AG09309 (cell line): Measurements from ENCODE around the gene AMN.

Experiments
- DNase-seq: peaks from one replicate; pipeline ENCODE4 v3.0.0-alpha.2; 2010; ENCODE audit warnings: low read depth
- H3K4me3 ChIP-seq: 2 replicates; pipeline ENCODE4 v1.5.1; 2011; ENCODE audit warnings: mild to moderate bottlenecking, low read depth, low read length, moderate library complexity; ENCODE audit not compliant: control insufficient read depth
- TF ChIP-seq, protein P1 (sequence below): IDR thresholded peaks from 2 replicates; pipeline ENCODE4 v1.5.1; 2011; ENCODE audit warnings: mild to moderate bottlenecking, low read depth, low read length, inconsistent platforms; ENCODE audit not compliant: insufficient read depth, control insufficient read depth; ENCODE audit errors: missing control alignments

AMN gene

DNA sequence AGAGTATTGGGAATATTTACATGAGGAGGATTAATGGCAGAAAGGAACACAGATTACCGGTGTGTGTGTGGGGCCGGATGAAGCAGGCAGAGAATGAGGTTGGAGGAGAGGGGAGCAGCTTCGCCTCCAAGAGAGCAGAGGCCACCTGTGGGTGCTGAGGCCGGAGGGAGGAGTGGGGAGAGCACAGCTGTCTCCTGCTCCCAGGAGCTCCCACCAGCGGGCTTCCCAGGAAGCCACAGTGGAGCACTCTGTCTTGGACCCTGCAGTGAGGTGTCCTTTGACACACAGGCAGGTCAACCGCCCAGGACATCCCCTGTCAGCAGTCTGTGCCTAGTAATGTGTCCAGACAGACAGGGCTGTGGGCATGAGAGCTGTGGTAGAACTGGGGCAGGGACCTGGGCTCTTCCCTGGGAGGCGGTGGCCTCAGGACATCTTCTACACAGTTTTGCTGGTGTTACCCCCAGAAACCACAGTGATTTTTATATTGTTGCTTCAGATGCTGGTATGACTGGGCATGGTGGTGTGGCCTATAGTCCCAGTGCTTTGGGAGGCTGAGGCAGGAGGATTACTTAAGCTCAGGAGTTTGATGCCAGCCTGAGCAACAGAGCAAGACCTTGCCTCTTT is 18.5 kb upstream of the AMN start:
- H3K4me3 ChIP-seq = no peak overlapping the region

GRCh38 chr14:102905116-102906108 is 17.1 kb upstream of the AMN start:
- TF ChIP-seq, protein P1, sequence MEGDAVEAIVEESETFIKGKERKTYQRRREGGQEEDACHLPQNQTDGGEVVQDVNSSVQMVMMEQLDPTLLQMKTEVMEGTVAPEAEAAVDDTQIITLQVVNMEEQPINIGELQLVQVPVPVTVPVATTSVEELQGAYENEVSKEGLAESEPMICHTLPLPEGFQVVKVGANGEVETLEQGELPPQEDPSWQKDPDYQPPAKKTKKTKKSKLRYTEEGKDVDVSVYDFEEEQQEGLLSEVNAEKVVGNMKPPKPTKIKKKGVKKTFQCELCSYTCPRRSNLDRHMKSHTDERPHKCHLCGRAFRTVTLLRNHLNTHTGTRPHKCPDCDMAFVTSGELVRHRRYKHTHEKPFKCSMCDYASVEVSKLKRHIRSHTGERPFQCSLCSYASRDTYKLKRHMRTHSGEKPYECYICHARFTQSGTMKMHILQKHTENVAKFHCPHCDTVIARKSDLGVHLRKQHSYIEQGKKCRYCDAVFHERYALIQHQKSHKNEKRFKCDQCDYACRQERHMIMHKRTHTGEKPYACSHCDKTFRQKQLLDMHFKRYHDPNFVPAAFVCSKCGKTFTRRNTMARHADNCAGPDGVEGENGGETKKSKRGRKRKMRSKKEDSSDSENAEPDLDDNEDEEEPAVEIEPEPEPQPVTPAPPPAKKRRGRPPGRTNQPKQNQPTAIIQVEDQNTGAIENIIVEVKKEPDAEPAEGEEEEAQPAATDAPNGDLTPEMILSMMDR = no peak
- DNase-seq = no peak
- no peak overlapping the region for H3K4me3 ChIP-seq

More for the DNA sequence above, 18.5 kb upstream of the AMN start:
- no peak for DNase-seq
- TF ChIP-seq, protein P1 = no peak

DNA sequence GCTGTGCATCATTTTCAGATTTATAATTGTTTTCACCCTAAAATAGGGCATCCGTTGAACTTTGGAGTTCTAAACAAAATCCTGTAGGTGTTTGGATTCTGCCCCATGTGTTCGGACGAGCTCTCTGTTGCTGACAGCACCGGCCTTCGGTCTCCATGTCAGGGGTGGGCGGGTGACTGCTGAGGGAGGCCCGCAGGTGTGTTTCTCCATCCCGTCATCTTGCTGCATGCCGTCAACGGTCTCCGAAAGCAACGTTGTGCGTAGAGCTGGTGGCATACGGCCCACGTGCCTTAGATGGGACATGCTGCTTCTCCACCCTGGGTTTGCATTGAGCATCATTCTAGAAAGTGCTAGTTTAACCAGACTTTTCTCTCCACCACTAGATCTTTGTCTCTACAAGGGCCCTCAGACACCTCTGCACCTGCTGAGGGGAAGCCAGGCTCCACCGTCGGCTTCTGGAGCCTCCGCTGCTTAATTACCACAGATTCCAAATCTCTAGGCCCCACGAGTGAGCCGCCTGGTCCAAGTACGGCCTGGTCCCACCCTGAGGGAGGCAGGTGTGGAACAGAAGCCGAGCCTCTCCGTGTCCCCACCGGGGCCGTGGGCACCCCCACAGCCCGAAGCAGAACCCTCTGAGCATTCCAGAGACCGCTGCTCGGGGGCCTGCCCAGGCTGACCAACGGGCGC is 15.7 kb upstream of the AMN start:
- H3K4me3 ChIP-seq = no peak overlapping the region
- TF ChIP-seq, protein P1 = no peak
- no peak for DNase-seq

GRCh38 chr14:102907303-102907844 is 15.1 kb upstream of the AMN start:
- TF ChIP-seq, protein P1 = no peak
- no peak for DNase-seq
- no peak overlapping the region for H3K4me3 ChIP-seq

DNA sequence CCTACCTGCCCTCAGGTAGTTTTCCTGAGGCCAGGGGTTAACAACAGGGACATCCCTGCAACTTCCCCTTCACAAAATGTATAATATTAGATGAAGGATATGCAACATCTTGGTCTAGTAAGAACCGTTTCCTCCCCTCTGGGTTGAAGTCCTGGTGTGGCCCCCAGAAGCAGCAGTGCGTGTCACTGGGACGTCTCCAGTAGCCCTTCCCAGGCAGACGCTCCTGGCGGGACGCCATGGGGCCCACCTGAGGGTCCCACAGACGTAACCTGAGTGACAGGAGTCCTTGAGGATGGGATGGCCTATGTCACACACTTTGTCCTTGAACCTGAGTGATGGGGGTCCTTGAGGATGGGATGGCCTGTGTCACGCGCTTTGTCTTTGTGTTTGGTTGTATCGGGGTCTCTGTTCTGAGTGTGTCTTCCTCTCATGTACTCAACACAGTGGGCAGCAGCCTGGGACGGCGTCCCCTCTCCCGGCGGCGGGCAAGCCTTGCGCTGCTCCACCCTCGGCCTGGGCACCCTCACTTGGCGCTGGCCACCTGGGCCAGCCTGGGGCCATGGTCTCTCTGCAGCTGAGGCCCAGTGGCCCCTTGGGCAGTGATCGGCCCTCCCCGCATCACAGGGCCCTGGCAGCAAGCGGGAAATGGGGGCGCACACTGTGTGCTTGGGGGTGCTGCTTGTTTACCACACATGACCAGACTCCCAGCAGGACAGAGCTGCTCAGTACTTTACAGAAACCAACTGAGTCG is 14.3 kb upstream of the AMN start:
- no peak for DNase-seq
- TF ChIP-seq, protein P1 = no peak
- H3K4me3 ChIP-seq = no peak overlapping the region
